ENCODE results near the gene TMEM31. TPM values are rescaled to one million over a fixed set of nuclear protein-coding genes. Genes with fewer than 3 reads are reported as not detected.

Gene TMEM31
- total and polyA plus RNA-seq, 2 of the 8 experiments (the other 6 are each of a cell fraction or from before 2014, with no cell fraction given): 0.65 TPM; not detected in 1

DNA sequence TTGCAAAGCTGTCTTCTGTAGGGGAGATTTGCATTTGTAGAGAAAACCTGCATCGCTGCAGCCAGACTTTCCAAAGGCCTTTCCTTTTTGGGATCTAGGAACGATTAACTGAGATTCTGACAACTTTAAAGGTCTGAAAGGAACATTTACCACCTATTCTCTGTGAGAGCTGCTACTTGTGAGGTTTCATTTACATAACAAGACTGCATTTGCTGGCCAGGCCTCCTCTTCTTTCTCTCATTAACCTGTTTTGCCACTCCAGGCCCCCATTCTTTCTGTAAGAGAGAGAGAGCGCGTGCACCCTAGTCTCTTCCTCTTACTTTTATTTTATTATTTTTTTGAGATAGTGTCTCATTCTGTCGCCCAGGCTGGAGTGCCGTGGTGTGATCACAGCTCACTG lies 31.6 kb downstream of the TMEM31 start:
- DNase-seq (ENCODE audit: low read depth in 1 of 2, low spot score in 2 of 2) (peak in 1 of 2 experiments; percentile 36), FAIRE-seq (peak; percentile 99)
- H3K56ac ChIP-seq (replicated peaks; ENCODE audit: insufficient read length, low read depth, low read length): no peak overlapping the region
- H4K8ac ChIP-seq (ENCODE audit: extremely low read depth, insufficient read depth, low read length): no peak overlapping the region
- H3K27ac ChIP-seq (ENCODE audit: low read depth, low read length): peak overlapping the region; percentile 81
- no peak overlapping the region; the same call in 1 of the 2 replicates for H2BK12ac ChIP-seq (ENCODE audit: low read depth, low read length)
- no peak overlapping the region for H2AK5ac ChIP-seq (ENCODE audit: low read depth, low read length)
- H3K79me2 ChIP-seq (ENCODE audit: control insufficient read depth in 1 of 2, insufficient read depth in 2 of 2, low read length in 2 of 2): peaks cover 13 to 47% of the 10 kb centered on the region in 2 experiments; a peak in 3 of 4 replicates
- 0 out of 2 replicates have a peak overlapping the region, but pooled peaks have one; percentile 98 for H2BK5ac ChIP-seq (ENCODE audit: low read depth, low read length)
- WGBS, 2 experiments (ENCODE audit: extremely low coverage in 1 of 2, insufficient coverage in 1 of 2, insufficient read length in 1 of 2, insufficient replicate concordance in 2 of 2, low coverage in 1 of 2, low lambda C conversion rate in 2 of 2, missing lambda C conversion rate in 1 of 2): 0% methylated on average over 3 of the region's 6 CpGs; no CpG with 5 or more reads in 1 of the 2 experiments
- H4K5ac ChIP-seq (ENCODE audit: insufficient read length, low read depth, low read length): no peak overlapping the region
- H3K4ac ChIP-seq (replicated peaks; ENCODE audit: insufficient read length, low read depth, low read length): no peak overlapping the region
- H3K9ac ChIP-seq (replicated peaks in 1 of 4; ENCODE audit: extremely low read depth in 1 of 4, low read depth in 3 of 4, low read length in 3 of 4): no peak overlapping the region; a peak in 1 of 7 replicates
- H2BK120ac ChIP-seq (replicated peaks; ENCODE audit: low read depth, low read length): no peak overlapping the region
- no peak overlapping the region for H3K14ac ChIP-seq (ENCODE audit: insufficient read length)
- peaks cover 2 to 18% (median 9%) of the 10 kb centered on the region in 4 experiments; a peak in 5 of 7 replicates for H3K4me1 ChIP-seq (replicated peaks in 1 of 4; ENCODE audit: control insufficient read depth in 3 of 4, insufficient read depth in 4 of 4, low read length in 3 of 4)
- H2BK20ac ChIP-seq (ENCODE audit: low read length): no peak overlapping the region
- no peaks in the 10 kb centered on the region for H3K27me3 ChIP-seq (replicated peaks in 1 of 4; ENCODE audit: control insufficient read depth in 3 of 4, extremely low read depth in 1 of 4, insufficient read depth in 3 of 4, low read length in 3 of 4)
- H3K23me2 ChIP-seq (ENCODE audit: low read depth, low read length): 0 out of 2 replicates have a peak, but pooled peaks cover 6% of the 10 kb centered on the region
- H3K18ac ChIP-seq (ENCODE audit: extremely low read depth, low read length): peak overlapping the region; percentile 83; the same call in 1 of the 2 replicates
- CTCF ChIA-PET (ENCODE audit: partially characterized antibody): interaction anchor here (0.9 to 1.5 kb wide), 5 partner anchors 10 to 32 kb away, joined by 3 to 5 read pairs (median 3); partner anchors contain the start of gene TMEM31
- POLR2A ChIA-PET (ENCODE audit: partially characterized antibody): interaction anchor here (0.6 to 3.4 kb wide), 23 partner anchors 8 to 89 kb away, joined by 3 to 26 read pairs (median 4); partner anchors contain the start of genes MORF4L2, PLP1 and TMEM31
- H4K91ac ChIP-seq (replicated peaks; ENCODE audit: insufficient read length, low read length): no peak overlapping the region
- H3K4me2 ChIP-seq (ENCODE audit: insufficient read depth in 1 of 2, low read depth in 2 of 2, low read length in 2 of 2): peak overlapping the region; percentile 65 to 84
- H3K36me3 ChIP-seq (ENCODE audit: control insufficient read depth in 2 of 4, insufficient read depth in 4 of 4, low read length in 3 of 4): peaks cover 0 to 10% (median 0%) of the 10 kb centered on the region in 4 experiments; a peak in 2 of 8 replicates
- no peak overlapping the region for H2BK15ac ChIP-seq (ENCODE audit: low read length)
- no peak overlapping the region for H3K23ac ChIP-seq (ENCODE audit: insufficient read length)
- peaks cover 5% of the 10 kb centered on the region; the same call in 1 of the 2 replicates for H3K79me1 ChIP-seq (ENCODE audit: low read depth, low read length)
- peaks cover 0 to 13% of the 10 kb centered on the region in 2 experiments for H4K20me1 ChIP-seq (replicated peaks in 1 of 2; ENCODE audit: control insufficient read depth in 1 of 2, insufficient read depth in 2 of 2, low read length in 2 of 2)
- H2AFZ ChIP-seq (ENCODE audit: low read length): no peak overlapping the region
- no peaks in the 10 kb centered on the region for H3K9me3 ChIP-seq (ENCODE audit: insufficient read depth in 2 of 2, low read depth in 1 of 2, low read length in 1 of 2)
- peak overlapping the region; percentile 55 to 93 (median 68) for H3K4me3 ChIP-seq (ENCODE audit: extremely low read depth in 1 of 4, insufficient read depth in 2 of 4, low read depth in 3 of 4, low read length in 4 of 4)
- TF ChIP-seq POLR2A (IDR thresholded peaks at IDR 0.05; ENCODE audit: control extremely low read depth in 1 of 2, low read depth in 2 of 2, low read length in 2 of 2) (peak; percentile 33 to 47; a peak in 2 of 3 replicates), SIRT6 (IDR thresholded peaks at IDR 0.05; ENCODE audit: low read length) (no peak), KDM5A (IDR thresholded peaks at IDR 0.05; ENCODE audit: low read length) (no peak), RFX5 (IDR thresholded peaks at IDR 0.05; ENCODE audit: borderline replicate concordance, low read depth, low read length) (no peak), POLR2AphosphoS5 (IDR thresholded peaks at IDR 0.05; ENCODE audit: low read depth, low read length) (0 out of 2 replicates have a peak, but pooled peaks have one; percentile 19), SIN3A (conservative IDR thresholded peaks at IDR 0.05 in 1 of 2, IDR thresholded peaks at IDR 0.05 in 1 of 2; ENCODE audit: low read depth in 1 of 2, low read length in 2 of 2) (0 out of 4 replicates have a peak, but pooled peaks of 1 of the 2 experiments have one; percentile 36), TAF1 (IDR thresholded peaks at IDR 0.05; ENCODE audit: low read depth, low read length) (peak; percentile 64), SIX5 (IDR thresholded peaks at IDR 0.05; ENCODE audit: low read depth, low read length) (no peak), HDAC6 (IDR thresholded peaks at IDR 0.05; ENCODE audit: low read depth, low read length) (no peak), TCF12 (IDR thresholded peaks at IDR 0.05; ENCODE audit: low read depth, low read length) (no peak), BCL11A (IDR thresholded peaks at IDR 0.05; ENCODE audit: low read depth in 2 of 2, low read length in 2 of 2) (no peak), SP2 (IDR thresholded peaks at IDR 0.05; ENCODE audit: low read length) (no peak), CEBPB (IDR thresholded peaks at IDR 0.05; ENCODE audit: low read depth, low read length) (no peak)
- TF ChIP-seq, protein P1, sequence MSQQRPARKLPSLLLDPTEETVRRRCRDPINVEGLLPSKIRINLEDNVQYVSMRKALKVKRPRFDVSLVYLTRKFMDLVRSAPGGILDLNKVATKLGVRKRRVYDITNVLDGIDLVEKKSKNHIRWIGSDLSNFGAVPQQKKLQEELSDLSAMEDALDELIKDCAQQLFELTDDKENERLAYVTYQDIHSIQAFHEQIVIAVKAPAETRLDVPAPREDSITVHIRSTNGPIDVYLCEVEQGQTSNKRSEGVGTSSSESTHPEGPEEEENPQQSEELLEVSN (IDR thresholded peaks at IDR 0.05): no peak
